ENCODE data around the gene ZNF575. TPM values are rescaled to one million over a fixed set of nuclear protein-coding genes. Genes with fewer than 3 reads are reported as not detected.

The ZNF575 gene
- total RNA-seq, 1 donor from 2014 or later: 1.3 TPM

DNA sequence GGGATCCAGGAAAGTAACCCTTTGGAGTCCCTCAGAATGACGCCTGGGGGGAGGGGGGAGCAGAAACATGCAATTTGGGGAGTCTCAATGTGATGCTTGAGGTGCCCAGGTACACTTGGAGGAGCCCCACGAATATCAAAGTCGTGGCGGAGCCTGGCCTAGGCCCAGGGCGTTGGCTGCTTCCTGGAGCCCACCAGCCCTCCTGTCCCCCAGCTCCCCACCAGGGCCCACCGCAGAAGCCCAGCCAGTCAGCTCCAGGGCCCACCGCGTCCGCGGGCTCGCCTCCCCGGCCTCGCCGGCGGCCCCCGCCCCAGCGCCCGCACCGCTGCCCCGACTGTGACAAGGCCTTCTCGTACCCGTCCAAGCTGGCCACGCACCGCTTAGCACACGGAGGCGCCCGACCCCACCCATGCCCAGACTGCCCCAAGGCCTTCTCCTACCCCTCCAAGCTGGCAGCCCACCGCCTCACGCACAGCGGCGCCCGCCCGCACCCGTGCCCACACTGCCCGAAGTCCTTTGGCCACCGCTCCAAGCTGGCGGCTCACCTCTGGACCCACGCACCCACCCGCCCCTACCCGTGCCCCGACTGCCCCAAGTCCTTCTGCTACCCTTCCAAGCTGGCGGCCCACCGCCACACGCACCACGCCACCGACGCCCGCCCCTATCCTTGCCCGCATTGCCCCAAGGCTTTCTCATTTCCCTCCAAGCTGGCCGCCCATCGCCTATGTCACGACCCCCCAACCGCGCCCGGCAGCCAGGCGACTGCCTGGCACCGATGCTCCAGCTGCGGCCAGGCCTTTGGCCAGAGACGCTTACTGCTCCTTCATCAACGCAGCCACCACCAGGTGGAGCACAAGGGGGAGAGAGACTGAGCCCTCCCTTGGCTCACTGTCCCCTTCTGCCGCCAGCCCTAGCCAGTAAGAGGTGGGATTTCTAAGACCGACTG, 2.1 kb downstream of the ZNF575 start:
- Mint-ChIP-seq H3K4me1 (ENCODE audit: low read depth, unreplicated experiment) (peaks cover 1% of the 10 kb centered on the region), H3K27ac (ENCODE audit: unreplicated experiment) (peak overlapping the region; percentile 8), H3K36me3 (ENCODE audit: low read depth, unreplicated experiment) (peaks cover 16% of the 10 kb centered on the region), H3K9me3 (ENCODE audit: unreplicated experiment) (peaks cover 3% of the 10 kb centered on the region), H3K4me3 (ENCODE audit: unreplicated experiment) (no peak overlapping the region), H3K27me3 (ENCODE audit: low read depth, unreplicated experiment) (no peaks in the 10 kb centered on the region)
- Histone ChIP-seq H3K4me3 (ENCODE audit: insufficient read depth, low read depth, low read length) (no peak overlapping the region), H3K4me2 (ENCODE audit: low read length) (peak overlapping the region; percentile 89), H4K20me1 (ENCODE audit: insufficient read depth, low read length) (no peaks in the 10 kb centered on the region), H3K9me3 (ENCODE audit: insufficient read depth, low read depth, low read length) (no peaks in the 10 kb centered on the region), H3K36me3 (ENCODE audit: insufficient read depth, low read length) (peaks cover 9% of the 10 kb centered on the region), H3K4me1 (ENCODE audit: insufficient read depth, low read length) (peaks cover 16% of the 10 kb centered on the region), H3K27ac (ENCODE audit: low read depth, low read length) (no peak overlapping the region), H3K79me2 (ENCODE audit: insufficient read depth, low read length) (no peaks in the 10 kb centered on the region), H3K27me3 (ENCODE audit: insufficient read depth, low read length) (no peaks in the 10 kb centered on the region), H2AFZ (ENCODE audit: low read depth, low read length) (no peak overlapping the region), H3K9ac (ENCODE audit: low read length) (no peak overlapping the region)
- TF ChIP-seq EZH2 (IDR thresholded peaks at IDR 0.05; ENCODE audit: insufficient read depth, low read length): no peak
- TF ChIP-seq, protein P1, sequence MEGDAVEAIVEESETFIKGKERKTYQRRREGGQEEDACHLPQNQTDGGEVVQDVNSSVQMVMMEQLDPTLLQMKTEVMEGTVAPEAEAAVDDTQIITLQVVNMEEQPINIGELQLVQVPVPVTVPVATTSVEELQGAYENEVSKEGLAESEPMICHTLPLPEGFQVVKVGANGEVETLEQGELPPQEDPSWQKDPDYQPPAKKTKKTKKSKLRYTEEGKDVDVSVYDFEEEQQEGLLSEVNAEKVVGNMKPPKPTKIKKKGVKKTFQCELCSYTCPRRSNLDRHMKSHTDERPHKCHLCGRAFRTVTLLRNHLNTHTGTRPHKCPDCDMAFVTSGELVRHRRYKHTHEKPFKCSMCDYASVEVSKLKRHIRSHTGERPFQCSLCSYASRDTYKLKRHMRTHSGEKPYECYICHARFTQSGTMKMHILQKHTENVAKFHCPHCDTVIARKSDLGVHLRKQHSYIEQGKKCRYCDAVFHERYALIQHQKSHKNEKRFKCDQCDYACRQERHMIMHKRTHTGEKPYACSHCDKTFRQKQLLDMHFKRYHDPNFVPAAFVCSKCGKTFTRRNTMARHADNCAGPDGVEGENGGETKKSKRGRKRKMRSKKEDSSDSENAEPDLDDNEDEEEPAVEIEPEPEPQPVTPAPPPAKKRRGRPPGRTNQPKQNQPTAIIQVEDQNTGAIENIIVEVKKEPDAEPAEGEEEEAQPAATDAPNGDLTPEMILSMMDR (IDR thresholded peaks at IDR 0.05; ENCODE audit: insufficient read depth, low read depth, low read length): peak; percentile 58
- no peak for FAIRE-seq
- DNase-seq (ENCODE audit: low read depth): no peak

DNA sequence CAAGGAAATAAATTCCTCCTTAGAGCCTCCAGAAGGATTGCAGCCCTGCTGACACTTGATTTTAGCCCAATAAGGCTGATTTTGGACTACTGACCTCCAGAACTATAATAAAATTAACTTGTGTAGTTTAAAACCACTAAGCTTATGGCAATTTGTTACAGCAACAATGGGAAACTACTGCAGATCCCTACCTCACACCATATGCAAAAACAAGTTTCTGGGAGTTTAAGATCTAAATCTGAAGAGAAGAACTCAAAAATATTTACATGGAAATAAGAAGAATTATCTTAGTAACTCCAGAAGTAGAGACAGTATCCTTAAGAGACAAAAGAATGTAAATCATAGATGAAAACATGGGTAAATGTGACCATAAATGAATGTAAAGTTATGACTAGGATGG, 5.9 kb downstream of the ZNF575 start:
- Histone ChIP-seq H3K27me3 (ENCODE audit: insufficient read depth, low read length) (no peaks in the 10 kb centered on the region), H3K4me1 (ENCODE audit: insufficient read depth, low read length) (no peaks in the 10 kb centered on the region), H3K27ac (ENCODE audit: low read depth, low read length) (no peak overlapping the region), H2AFZ (ENCODE audit: low read depth, low read length) (no peak overlapping the region), H3K4me3 (ENCODE audit: insufficient read depth, low read depth, low read length) (no peak overlapping the region), H3K9ac (ENCODE audit: low read length) (no peak overlapping the region), H3K79me2 (ENCODE audit: insufficient read depth, low read length) (no peaks in the 10 kb centered on the region), H3K9me3 (ENCODE audit: insufficient read depth, low read depth, low read length) (no peaks in the 10 kb centered on the region), H3K4me2 (ENCODE audit: low read length) (no peak overlapping the region), H3K36me3 (ENCODE audit: insufficient read depth, low read length) (peaks cover 25% of the 10 kb centered on the region), H4K20me1 (ENCODE audit: insufficient read depth, low read length) (no peaks in the 10 kb centered on the region)
- Mint-ChIP-seq H3K27me3 (ENCODE audit: low read depth, unreplicated experiment) (no peaks in the 10 kb centered on the region), H3K36me3 (ENCODE audit: low read depth, unreplicated experiment) (peaks cover 29% of the 10 kb centered on the region), H3K4me3 (ENCODE audit: unreplicated experiment) (no peak overlapping the region), H3K9me3 (ENCODE audit: unreplicated experiment) (peaks cover 3% of the 10 kb centered on the region), H3K27ac (ENCODE audit: unreplicated experiment) (no peak overlapping the region), H3K4me1 (ENCODE audit: low read depth, unreplicated experiment) (no peaks in the 10 kb centered on the region)
- FAIRE-seq: no peak
- TF ChIP-seq, protein P1 (IDR thresholded peaks at IDR 0.05; ENCODE audit: insufficient read depth, low read depth, low read length): no peak
- TF ChIP-seq EZH2 (IDR thresholded peaks at IDR 0.05; ENCODE audit: insufficient read depth, low read length): no peak
- DNase-seq (ENCODE audit: low read depth): no peak

DNA sequence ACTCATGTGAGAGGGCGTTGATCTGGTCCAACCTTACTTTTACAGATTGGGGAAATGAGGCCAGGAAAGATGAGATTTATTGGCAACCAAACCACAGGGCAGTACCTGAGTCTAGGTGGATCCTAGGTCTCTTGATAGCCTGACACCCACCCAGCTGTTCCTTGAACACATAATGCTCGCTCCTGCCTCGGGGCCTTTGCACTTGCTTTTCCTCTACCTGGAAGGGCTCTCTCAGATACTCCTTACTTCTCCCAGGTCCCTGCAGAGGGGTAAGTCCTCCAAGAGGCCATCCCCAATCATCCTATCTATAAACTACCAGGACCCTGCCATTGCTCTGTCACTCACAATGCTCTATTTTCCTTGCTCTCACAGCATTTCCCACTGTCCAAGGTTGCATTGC, 7.4 kb downstream of the ZNF575 start:
- no peak overlapping the region for H3K9ac ChIP-seq (ENCODE audit: low read length)
- H3K36me3 ChIP-seq (ENCODE audit: insufficient read depth, low read length): peaks cover 29% of the 10 kb centered on the region
- TF ChIP-seq, protein P1 (IDR thresholded peaks at IDR 0.05; ENCODE audit: insufficient read depth, low read depth, low read length): no peak
- TF ChIP-seq EZH2 (IDR thresholded peaks at IDR 0.05; ENCODE audit: insufficient read depth, low read length): no peak
- Mint-ChIP-seq H3K4me1 (ENCODE audit: low read depth, unreplicated experiment) (no peaks in the 10 kb centered on the region), H3K27ac (ENCODE audit: unreplicated experiment) (no peak overlapping the region), H3K36me3 (ENCODE audit: low read depth, unreplicated experiment) (peaks cover 34% of the 10 kb centered on the region), H3K27me3 (ENCODE audit: low read depth, unreplicated experiment) (no peaks in the 10 kb centered on the region), H3K4me3 (ENCODE audit: unreplicated experiment) (no peak overlapping the region), H3K9me3 (ENCODE audit: unreplicated experiment) (peaks cover 3% of the 10 kb centered on the region)
- no peak overlapping the region for H2AFZ ChIP-seq (ENCODE audit: low read depth, low read length)
- DNase-seq (ENCODE audit: low read depth) (no peak), FAIRE-seq (no peak)
- H3K9me3 ChIP-seq (ENCODE audit: insufficient read depth, low read depth, low read length): no peaks in the 10 kb centered on the region
- H3K4me1 ChIP-seq (ENCODE audit: insufficient read depth, low read length): no peaks in the 10 kb centered on the region
- no peak overlapping the region for H3K4me3 ChIP-seq (ENCODE audit: insufficient read depth, low read depth, low read length)
- H3K79me2 ChIP-seq (ENCODE audit: insufficient read depth, low read length): no peaks in the 10 kb centered on the region
- no peaks in the 10 kb centered on the region for H3K27me3 ChIP-seq (ENCODE audit: insufficient read depth, low read length)
- H4K20me1 ChIP-seq (ENCODE audit: insufficient read depth, low read length): no peaks in the 10 kb centered on the region
- H3K4me2 ChIP-seq (ENCODE audit: low read length): no peak overlapping the region
- H3K27ac ChIP-seq (ENCODE audit: low read depth, low read length): no peak overlapping the region
